Muscle layer of duodenum (tissue), 2 donors: Measurements from ENCODE around the gene SLC6A19.

Experiments
- H3K27ac ChIP-seq: one replicate; pipeline ENCODE4 v1.7.0; 2013; ENCODE audit warnings: mild to moderate bottlenecking, low read length
- H3K27me3 ChIP-seq: one replicate; pipeline ENCODE4 v1.7.0; 2013; ENCODE audit warnings: low read depth, mild to moderate bottlenecking, control low read depth, low read length
- H3K36me3 ChIP-seq, 2 donors: one replicate each; pipeline ENCODE4 v1.7.0; 2013; ENCODE audit warnings: low read length in 2 of 2, control low read depth in 1 of 2, mild to moderate bottlenecking in 1 of 2; ENCODE audit not compliant: insufficient read depth in 2 of 2, control insufficient read depth in 1 of 2
- H3K4me1 ChIP-seq, 2 donors: one replicate each; pipeline ENCODE4 v1.7.0; 2013; ENCODE audit warnings: low read length in 2 of 2, mild to moderate bottlenecking in 2 of 2, control low read depth in 1 of 2, moderate library complexity in 1 of 2; ENCODE audit not compliant: insufficient read depth in 2 of 2, control insufficient read depth in 1 of 2
- H3K4me3 ChIP-seq, 2 donors: one replicate each; pipeline ENCODE4 v1.7.0; 2013; ENCODE audit warnings: low read length in 2 of 2, low read depth in 1 of 2, mild to moderate bottlenecking in 1 of 2
- H3K9me3 ChIP-seq, 2 donors: one replicate each; pipeline ENCODE4 v1.7.0; 2013; ENCODE audit warnings: low read length in 2 of 2, control low read depth in 1 of 2, mild to moderate bottlenecking in 1 of 2; ENCODE audit not compliant: control insufficient read depth in 1 of 2
- donor health status: healthy.

SLC6A19 gene

DNA sequence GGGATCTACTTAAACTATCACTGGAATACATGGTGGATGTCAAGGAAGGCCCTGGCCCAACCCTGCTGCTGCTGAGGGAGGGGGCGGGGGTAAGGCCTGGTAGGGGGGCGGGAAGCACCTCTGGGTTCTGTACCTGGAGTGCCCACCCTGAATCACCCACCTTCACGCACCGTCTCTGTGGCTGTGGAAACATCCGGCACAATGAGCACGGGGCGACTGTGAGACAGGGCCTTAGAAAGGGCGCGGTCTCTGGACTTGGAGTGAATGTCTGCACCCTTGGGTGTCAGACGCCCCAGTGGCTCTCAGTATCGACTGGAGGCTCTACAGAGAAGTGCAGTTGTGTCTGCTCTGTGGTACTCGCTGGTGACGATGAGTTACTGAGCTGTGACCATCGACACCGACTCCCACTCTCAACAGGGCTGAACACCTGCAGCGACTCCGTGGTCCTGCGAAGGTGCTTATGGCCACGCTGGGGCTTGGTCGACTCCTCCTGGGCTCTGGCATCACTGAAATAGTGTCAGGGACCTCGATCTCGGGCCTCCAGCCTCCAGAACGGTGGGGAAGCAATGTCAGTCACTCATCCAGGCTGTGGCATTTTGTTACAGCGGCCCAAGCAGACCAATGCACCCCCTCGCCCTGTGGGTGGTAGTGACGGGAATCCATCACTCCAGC is 25.5 kb upstream of the SLC6A19 start:
- H3K27ac ChIP-seq = no peak overlapping the region
- no peak overlapping the region for H3K4me3 ChIP-seq
- no peaks in the 10 kb centered on the region for H3K9me3 ChIP-seq
- no peaks in the 10 kb centered on the region for H3K27me3 ChIP-seq
- no peaks in the 10 kb centered on the region for H3K36me3 ChIP-seq
- peaks cover 0 to 3% of the 10 kb centered on the region in 2 donors for H3K4me1 ChIP-seq

DNA sequence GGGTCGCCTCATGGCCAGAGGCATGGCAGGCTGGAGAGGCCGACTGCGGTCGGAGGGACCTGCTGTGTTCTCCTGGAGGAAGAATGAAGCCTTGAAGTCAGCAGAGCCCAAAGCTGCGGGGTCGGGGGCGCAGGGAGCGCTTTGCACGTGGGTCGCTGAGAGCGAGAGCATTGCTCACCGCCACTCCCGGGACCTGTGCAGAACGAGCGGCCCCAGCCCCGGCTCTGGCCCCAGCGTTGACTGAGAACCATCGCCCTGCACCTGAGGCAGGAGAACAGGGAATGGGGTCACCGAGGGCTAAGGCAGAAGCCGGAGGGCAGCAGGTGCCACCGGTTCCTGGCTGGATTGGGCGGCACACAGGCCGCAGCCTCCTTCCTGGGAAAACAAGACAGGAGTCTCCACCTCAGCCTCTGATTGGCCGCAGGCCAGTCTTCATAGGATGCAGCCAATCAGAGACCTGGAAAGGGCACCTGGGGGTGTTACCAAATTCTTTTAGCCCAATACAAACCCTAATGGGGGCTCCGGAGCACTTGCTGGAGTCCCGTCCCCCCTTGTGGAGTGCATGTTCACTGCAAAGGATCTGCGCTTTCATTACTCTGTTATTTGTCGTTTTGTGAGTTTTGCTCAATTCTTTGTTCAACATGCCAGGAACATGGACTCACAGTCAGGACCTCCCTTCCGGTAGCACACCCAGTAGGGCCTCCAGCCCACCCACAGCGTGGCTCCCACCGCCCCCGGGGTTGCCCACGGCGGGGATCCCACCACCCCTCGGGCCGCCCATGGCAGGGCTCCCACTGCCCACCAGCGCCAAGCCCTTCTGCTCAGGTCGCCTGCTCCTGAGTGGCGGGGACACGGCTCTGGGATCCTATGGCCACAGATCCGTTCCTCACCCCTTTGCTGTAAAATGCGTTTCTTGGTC is 24.7 kb upstream of the SLC6A19 start:
- Histone ChIP-seq H3K4me3 (no peak overlapping the region), H3K27ac (no peak overlapping the region), H3K9me3 (no peaks in the 10 kb centered on the region), H3K36me3 (no peaks in the 10 kb centered on the region), H3K4me1 (peaks cover 0 to 3% of the 10 kb centered on the region in 2 donors), H3K27me3 (no peaks in the 10 kb centered on the region)

DNA sequence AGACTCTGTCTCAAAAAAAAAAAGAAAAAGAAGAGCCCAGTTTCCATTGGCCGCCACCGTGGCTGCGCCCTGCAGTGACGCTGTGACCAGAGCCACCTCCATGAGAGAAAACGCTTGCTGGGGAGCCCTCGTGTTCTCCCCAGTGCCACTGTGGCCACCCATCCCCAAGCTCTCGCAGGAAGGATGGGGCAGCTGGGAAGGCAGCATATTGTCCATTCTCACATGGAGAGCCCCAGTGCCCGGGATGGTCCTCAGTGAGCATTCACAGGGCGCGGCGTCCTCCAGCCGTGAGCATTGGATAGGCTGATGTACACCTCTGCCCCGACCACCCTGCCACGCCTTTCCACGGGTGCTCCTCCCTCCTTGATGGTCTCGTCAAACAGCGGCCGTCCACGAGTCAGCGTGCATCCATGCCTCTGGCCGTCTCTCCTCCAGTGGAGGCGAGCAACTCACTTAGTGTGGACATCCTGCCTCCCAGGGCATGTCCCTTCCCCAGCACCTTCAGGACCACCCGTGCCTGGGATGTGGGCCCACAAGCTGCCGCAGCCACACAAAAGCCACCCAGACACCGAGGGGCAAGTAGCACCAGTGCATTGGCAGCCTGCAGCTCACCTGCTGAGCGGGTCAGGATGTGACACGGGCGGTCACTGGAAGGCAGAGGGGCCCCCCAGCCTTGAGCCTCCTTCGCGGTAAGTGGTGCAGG is 23.4 kb upstream of the SLC6A19 start:
- Histone ChIP-seq H3K27ac (no peak overlapping the region), H3K4me3 (no peak overlapping the region), H3K9me3 (no peaks in the 10 kb centered on the region), H3K36me3 (no peaks in the 10 kb centered on the region), H3K4me1 (peaks cover 0 to 3% of the 10 kb centered on the region in 2 donors), H3K27me3 (no peaks in the 10 kb centered on the region)

DNA sequence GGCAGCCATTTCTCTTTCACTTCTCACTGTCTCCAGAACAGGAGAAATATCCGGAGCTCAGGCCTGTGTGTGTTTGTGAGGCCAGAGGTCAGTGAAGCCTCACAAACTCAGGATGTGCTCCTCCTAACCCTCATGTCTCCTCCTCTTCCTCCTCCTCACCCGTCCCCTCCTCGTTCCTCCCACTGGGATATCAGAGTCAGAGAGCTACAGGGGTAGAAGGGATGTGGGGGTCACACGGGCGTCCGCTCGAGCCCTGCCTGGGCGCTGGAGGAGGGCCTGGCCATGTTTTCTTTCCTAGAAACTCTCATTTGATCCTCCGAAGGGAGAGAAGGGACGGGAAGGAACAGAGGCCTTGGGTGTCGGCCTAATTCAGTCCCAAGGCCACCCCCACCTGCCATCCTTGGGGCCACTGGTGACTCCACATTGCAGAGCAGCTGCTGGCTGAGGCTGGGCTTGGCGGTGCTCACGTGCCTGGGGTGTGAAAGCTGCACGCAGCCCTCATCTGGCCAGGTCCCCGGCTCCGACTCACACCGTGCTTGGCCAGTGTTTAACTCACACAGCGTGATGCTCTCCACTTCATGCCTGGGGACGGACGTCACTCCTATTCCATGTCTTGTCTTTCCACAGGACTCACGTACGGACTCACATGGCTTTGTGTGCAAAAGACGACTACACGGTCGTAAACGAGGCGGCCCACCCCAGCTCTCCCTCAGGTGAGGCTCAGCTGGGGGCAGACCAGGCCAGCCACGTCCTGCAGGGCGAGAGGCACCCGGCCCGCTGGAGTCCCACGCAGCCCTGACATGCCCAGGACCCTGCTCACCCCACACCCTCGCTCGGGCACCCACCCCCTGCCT is 22.6 kb upstream of the SLC6A19 start:
- Histone ChIP-seq H3K27ac (no peak overlapping the region), H3K4me1 (peaks cover 0 to 3% of the 10 kb centered on the region in 2 donors), H3K36me3 (no peaks in the 10 kb centered on the region), H3K27me3 (no peaks in the 10 kb centered on the region), H3K4me3 (no peak overlapping the region), H3K9me3 (no peaks in the 10 kb centered on the region)

DNA sequence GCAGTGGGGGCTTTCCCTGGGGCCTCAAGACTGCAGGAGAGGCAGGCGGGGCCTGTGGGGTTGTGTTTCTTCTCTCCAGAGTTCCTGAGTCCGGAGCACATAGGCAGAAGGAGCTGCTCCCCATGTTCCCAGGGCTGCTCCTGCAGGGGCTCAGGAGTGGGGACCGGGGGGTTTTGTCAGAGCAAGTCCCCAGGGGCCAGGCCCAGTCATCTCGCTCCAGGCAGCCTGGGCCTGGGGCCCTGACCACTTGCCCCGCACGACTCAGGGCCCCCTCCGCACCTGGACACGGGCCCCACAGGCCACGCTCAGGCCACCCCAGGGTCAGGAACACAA is 22.0 kb upstream of the SLC6A19 start:
- H3K27me3 ChIP-seq = no peaks in the 10 kb centered on the region
- no peaks in the 10 kb centered on the region for H3K4me1 ChIP-seq
- no peaks in the 10 kb centered on the region for H3K36me3 ChIP-seq
- no peak overlapping the region for H3K4me3 ChIP-seq
- no peak overlapping the region for H3K27ac ChIP-seq
- no peaks in the 10 kb centered on the region for H3K9me3 ChIP-seq

DNA sequence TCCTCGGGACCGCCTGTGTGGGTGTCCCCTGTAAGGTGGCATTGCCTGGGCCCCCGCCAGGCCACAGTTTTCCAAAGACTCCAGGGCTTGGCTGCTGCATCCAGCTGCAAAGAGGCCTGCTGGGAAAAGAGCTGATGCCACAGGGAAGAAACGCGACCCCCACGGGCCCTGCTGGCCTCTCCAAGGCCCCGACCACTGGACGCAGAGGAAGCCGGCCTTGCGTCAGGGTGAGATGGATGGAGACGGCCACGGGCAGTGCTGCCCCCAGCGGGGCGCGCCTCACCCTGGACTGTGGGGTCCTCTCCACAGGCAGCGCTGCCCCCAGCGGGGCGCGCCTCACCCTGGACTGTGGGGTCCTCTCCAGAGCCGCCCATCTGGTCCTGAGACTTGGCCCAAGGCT is 21.3 kb upstream of the SLC6A19 start:
- no peak overlapping the region for H3K4me3 ChIP-seq
- H3K4me1 ChIP-seq = peaks cover 0 to 5% of the 10 kb centered on the region in 2 donors
- H3K36me3 ChIP-seq = no peaks in the 10 kb centered on the region
- no peaks in the 10 kb centered on the region for H3K27me3 ChIP-seq
- H3K9me3 ChIP-seq = no peaks in the 10 kb centered on the region
- H3K27ac ChIP-seq = no peak overlapping the region

DNA sequence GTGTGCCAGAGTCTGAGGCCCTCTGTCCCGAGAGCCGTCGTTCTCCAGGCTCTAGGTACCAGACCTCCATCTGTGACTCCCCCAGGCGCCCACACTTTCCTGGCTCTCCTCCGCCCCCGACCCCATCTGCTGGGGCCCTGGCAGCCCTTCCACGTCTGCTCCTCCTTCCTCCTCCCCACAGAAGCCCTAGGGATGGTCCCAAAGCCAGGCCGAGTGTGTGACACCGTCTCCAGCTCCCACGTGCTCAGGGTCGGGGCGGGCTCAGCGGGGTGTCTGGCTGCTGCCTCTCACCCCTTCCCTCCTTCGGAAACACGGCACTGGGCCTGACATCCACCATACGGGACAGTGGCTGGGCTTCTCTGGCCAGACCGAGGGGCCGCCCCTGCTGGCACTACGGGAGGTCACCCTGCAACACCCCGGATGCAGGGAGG is 20.5 kb upstream of the SLC6A19 start:
- Histone ChIP-seq H3K4me1 (peaks cover 0 to 6% of the 10 kb centered on the region in 2 donors), H3K4me3 (no peak overlapping the region), H3K36me3 (no peaks in the 10 kb centered on the region), H3K9me3 (no peaks in the 10 kb centered on the region), H3K27me3 (no peaks in the 10 kb centered on the region), H3K27ac (no peak overlapping the region)

DNA sequence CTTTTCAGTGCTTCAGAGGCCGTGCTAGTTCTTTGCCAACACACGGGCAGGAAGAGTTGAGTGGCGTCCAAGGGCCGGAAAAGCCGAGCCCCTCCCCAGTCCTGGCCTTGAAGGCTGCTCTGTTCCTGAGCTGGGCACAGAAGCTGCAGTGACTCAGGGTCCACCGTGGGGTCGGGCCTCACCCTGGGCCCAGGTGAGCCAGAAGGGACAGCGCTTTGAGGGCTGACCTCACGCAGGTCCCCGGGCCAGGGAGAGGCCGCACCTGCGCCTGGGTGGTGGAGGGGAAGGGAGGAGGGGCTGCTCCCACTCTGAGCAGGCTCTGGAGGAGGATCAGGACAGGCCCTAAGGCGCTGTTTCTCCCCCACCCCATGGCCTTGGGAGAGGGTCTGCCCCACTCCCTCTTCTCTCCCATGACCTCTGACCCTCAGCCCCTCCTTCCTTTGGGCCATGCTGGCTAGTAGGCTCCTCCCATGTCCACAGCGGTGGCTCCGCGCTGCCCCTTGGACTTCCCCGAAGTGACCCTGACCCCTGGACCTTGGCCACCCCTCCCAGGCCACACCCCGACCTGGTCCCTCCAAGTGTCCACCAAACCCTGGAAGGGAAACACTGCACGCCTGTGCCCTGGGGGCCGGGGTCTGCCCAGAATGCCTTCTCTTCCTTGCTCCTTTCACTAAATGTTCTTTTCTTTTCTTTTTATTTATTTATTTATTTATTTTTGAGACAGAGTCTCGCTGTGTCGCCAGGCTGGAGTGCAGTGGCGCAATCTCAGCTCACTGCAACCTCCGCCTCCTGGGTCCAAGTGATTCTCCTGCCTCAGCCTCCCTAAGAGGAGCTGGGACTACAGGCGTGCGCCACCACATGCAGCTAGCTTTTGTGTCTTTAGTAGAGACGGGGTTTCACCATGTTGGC is 19.7 kb upstream of the SLC6A19 start:
- Histone ChIP-seq H3K4me1 (peaks cover 0 to 6% of the 10 kb centered on the region in 2 donors), H3K27ac (no peak overlapping the region)

DNA sequence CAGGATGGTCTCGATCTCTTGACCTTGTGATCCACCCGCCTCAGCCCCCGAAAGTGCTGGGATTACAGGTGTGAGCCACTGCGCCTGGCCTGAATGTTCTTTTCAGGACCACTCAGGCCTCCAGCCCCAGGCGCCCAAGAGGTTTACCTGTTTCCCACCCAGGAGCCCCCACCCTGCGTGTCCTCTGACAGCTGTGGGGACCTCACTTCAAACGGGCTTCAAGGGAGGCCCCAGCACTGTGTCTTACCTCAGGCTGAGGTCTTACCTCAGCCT is 19.1 kb upstream of the SLC6A19 start:
- H3K4me1 ChIP-seq = peaks cover 0 to 6% of the 10 kb centered on the region in 2 donors
- no peaks in the 10 kb centered on the region for H3K9me3 ChIP-seq
- H3K27me3 ChIP-seq = no peaks in the 10 kb centered on the region
- no peak overlapping the region for H3K4me3 ChIP-seq
- no peaks in the 10 kb centered on the region for H3K36me3 ChIP-seq
- no peak overlapping the region for H3K27ac ChIP-seq

More for the DNA sequence above, 19.7 kb upstream of the SLC6A19 start:
- no peak overlapping the region for H3K4me3 ChIP-seq
- no peaks in the 10 kb centered on the region for H3K9me3 ChIP-seq
- no peaks in the 10 kb centered on the region for H3K36me3 ChIP-seq
- H3K27me3 ChIP-seq = no peaks in the 10 kb centered on the region

DNA sequence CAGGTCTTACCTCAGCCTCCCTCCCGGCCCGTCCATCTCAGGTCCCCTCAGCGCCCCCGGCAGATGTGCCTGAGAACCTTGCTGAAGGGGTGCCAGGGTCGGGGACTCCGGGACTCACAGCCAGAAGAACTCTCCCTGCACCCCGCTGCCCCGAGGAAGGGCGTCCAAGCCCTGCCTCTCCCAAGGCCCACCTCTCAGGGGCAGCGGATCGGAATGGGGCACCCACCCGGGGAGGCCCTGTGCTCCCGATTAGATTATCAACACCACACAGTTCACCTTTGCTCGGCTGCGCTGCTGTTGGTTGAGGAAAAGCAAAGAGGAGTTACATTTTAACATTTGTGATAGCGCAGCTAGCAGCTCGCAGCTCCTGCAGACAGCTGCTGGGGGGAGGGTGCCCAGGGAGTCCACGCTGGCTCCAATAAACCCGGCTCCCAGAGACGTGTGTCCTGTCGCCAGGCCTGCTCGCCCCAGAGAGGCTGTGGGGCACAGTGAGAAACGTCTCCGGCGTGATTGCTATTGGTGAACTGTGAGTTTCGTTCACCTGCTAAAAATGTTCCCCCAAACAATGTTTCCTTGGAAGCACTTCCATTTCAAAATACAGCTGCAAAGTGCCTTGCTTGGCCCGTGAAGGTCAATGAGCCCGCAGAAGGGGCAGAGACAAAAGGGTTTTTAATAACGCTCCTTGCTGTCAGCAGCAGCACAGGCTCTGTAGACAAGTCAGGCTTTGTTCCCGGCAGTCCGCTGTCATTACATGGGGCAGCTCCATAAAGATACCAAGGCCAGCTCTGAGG is 18.6 kb upstream of the SLC6A19 start:
- no peak overlapping the region for H3K27ac ChIP-seq
- H3K4me3 ChIP-seq = no peak overlapping the region

More for the DNA sequence above, 18.6 kb upstream of the SLC6A19 start:
- Histone ChIP-seq H3K4me1 (peaks cover 0 to 6% of the 10 kb centered on the region in 2 donors), H3K9me3 (no peaks in the 10 kb centered on the region), H3K27me3 (peaks cover 3% of the 10 kb centered on the region), H3K36me3 (no peaks in the 10 kb centered on the region)
